Ovary (tissue), 9 donors: ENCODE measurements around the gene SLC38A9. TPM values are rescaled to one million over a fixed set of nuclear protein-coding genes. Genes with fewer than 3 reads are reported as not detected.
"Not testable (repeated sequence)": the region's sequence is repeated elsewhere in the genome, so short reads cannot be mapped to it uniquely, and the experiment has no call there.

ENCODE experiments used
- DNase-seq, 5 donors: peaks; one replicate each; pipeline ENCODE4 v3.0.0-alpha.2; 2019 to 2020
- H3K27ac ChIP-seq, 2 donors: fragments of 200-600 bp; one replicate each; pipeline versions ENCODE4 v1.5.1 to v1.8.0; 2019 to 2022
- H3K27me3 ChIP-seq: fragments of 200-600 bp; one replicate; pipeline ENCODE4 v1.8.0; 2022
- H3K36me3 ChIP-seq: fragments of 200-600 bp; sonication (generic); one replicate; pipeline ENCODE4 v1.5.1; 2019
- H3K4me1 ChIP-seq: one replicate; pipeline ENCODE4 v1.8.1; 2013; ENCODE audit warnings: mild to moderate bottlenecking, moderate library complexity; ENCODE audit not compliant: insufficient read depth
- H3K4me3 ChIP-seq: fragments of 200-600 bp; sonication (generic); one replicate; pipeline ENCODE4 v1.5.1; 2017
- H3K9me3 ChIP-seq, 2 donors: fragments of 200-600 bp in 1 of 2; sonication (generic) in 1 of 2; one replicate each; pipeline versions ENCODE4 v1.5.1 to v1.8.1; 2013 to 2019; ENCODE audit warnings: mild to moderate bottlenecking in 1 of 2, moderate library complexity in 1 of 2
- EP300 ChIP-seq: sonication (generic); formaldehyde crosslinking; IDR thresholded peaks from one replicate; pipeline ENCODE4 v1.6.1; 2017; ENCODE audit warnings: antibody characterized with exemption
- POLR2A ChIP-seq: fragments of 450-650 bp; IDR thresholded peaks from one replicate; pipeline ENCODE4 v1.6.1; 2017; ENCODE audit warnings: antibody characterized with exemption, mild to moderate bottlenecking, moderate library complexity
- WGBS, 3 donors: extraction: QIAGEN DNeasy Blood & Tissue Kit in 1 of 3; methylation state at CpG; one replicate each; pipeline versions ENCODE4 v1.1.5 to v1.1.7; 2013 to 2017; 5-methylcytosine and 5-hydroxymethylcytosine counted together
- intact Hi-C, 4 donors: fragments of 100-400 bp; cut with DNase I; formaldehyde crosslinking; loops; one replicate each; pipeline versions ENCODE4 v1.11.0 to v1.15.1; 2022 to 2023
- polyA plus RNA-seq, 2 donors: library from polyadenylated mRNA; stranded (reverse); fragments of 200-250 nt in 1 of 2; fragments of 350-450 nt in 1 of 2; fragmentation: Illumina TruSeq in 1 of 2; extraction: RNeasy Lipid Tissue Mini Kit (QIAGEN cat#74804) in 1 of 2; gene quantifications; one replicate each; pipeline ENCODE4 v1.2.3, GENCODE V29; 2013 to 2014
- total RNA-seq, 7 donors: library from RNA; depleted of rRNA in 2 of 7; stranded (reverse); fragments of >200 nt in 2 of 7; fragmentation: NEBNext Ultra II Directional in 3 of 7; extraction: Animal tissue kit (Norgen Biotek cat#: 25700) in 3 of 7; gene quantifications; one replicate each; pipeline versions ENCODE4 v1.1.0 to v1.2.4, GENCODE V29; 2016 to 2023
- TF ChIP-seq, protein P1 (sequence below), 3 donors: fragments of 450-650 bp in 2 of 3; fragments of 200-600 bp in 1 of 3; IDR thresholded peaks; one replicate each; pipeline versions ENCODE4 v1.5.1 to v1.8.0; 2016 to 2022; ENCODE audit warnings: antibody characterized with exemption in 3 of 3, mild to moderate bottlenecking in 1 of 3
- donor health status: DM: no; HTN: no; CAD: no; lungs with moderate emphysema.
- donor health status: DM: no; HTN: no; CAD: no.
- donor health status: Bipolar disorder and iron deficiency.
- donor health status: DM: yes; HTN: yes; CAD: no.
- donor health status: DM: no; HTN: no; CAD: no.
- donor health status: DM: yes; HTN: yes; CAD: no.

Gene SLC38A9
- total and polyA plus RNA-seq, 9 donors, result 7.9 to 29.6 (median 16.2) TPM

- Histone ChIP-seq H3K4me3 (no peak overlapping the region), H3K4me1 (no peaks in the 10 kb centered on the region), H3K27me3 (no peaks in the 10 kb centered on the region), H3K9me3 (no peaks in the 10 kb centered on the region), H3K27ac (no peak overlapping the region), H3K36me3 (no peaks in the 10 kb centered on the region)
- WGBS, 3 donors, result 27 to 43% (median 29%) methylated on average over 3 of the region's 3 CpGs
- intact Hi-C loops, result no loop called here
- DNase-seq, result no peak
- TF ChIP-seq, protein P1, sequence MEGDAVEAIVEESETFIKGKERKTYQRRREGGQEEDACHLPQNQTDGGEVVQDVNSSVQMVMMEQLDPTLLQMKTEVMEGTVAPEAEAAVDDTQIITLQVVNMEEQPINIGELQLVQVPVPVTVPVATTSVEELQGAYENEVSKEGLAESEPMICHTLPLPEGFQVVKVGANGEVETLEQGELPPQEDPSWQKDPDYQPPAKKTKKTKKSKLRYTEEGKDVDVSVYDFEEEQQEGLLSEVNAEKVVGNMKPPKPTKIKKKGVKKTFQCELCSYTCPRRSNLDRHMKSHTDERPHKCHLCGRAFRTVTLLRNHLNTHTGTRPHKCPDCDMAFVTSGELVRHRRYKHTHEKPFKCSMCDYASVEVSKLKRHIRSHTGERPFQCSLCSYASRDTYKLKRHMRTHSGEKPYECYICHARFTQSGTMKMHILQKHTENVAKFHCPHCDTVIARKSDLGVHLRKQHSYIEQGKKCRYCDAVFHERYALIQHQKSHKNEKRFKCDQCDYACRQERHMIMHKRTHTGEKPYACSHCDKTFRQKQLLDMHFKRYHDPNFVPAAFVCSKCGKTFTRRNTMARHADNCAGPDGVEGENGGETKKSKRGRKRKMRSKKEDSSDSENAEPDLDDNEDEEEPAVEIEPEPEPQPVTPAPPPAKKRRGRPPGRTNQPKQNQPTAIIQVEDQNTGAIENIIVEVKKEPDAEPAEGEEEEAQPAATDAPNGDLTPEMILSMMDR (IDR thresholded peaks at IDR 0.05), result no peak
- TF ChIP-seq POLR2A (no peak), EP300 (no peak)
Measured at GRCh38 chr5:55731848-55732247, 19.7 kb upstream of the SLC38A9 start.

GRCh38 chr5:55724281-55724680, 12.2 kb upstream of the SLC38A9 start:
- no peak for DNase-seq
- no peaks in the 10 kb centered on the region for H3K9me3 ChIP-seq
- intact Hi-C loops, result no loop called here
- 84 to 89% (median 88%) methylated on average over 4 of the region's 4 CpGs for WGBS, 3 donors
- TF ChIP-seq EP300, result no peak
- no peaks in the 10 kb centered on the region for H3K36me3 ChIP-seq
- no peaks in the 10 kb centered on the region for H3K27me3 ChIP-seq
- H3K4me1 ChIP-seq, result no peaks in the 10 kb centered on the region
- no peak overlapping the region for H3K27ac ChIP-seq
- no peak overlapping the region for H3K4me3 ChIP-seq

GRCh38 chr5:55720188-55720703, 8.1 kb upstream of the SLC38A9 start:
- Histone ChIP-seq H3K9me3 (peaks cover 0 to 3% of the 10 kb centered on the region in 2 donors), H3K4me3 (no peak overlapping the region), H3K4me1 (no peaks in the 10 kb centered on the region), H3K27me3 (no peaks in the 10 kb centered on the region), H3K27ac (no peak overlapping the region), H3K36me3 (no peaks in the 10 kb centered on the region)
- intact Hi-C loops, result no loop called here
- 72 to 90% (median 86%) methylated on average over 3 of the region's 3 CpGs for WGBS, 3 donors
- TF ChIP-seq, protein P1 (IDR thresholded peaks at IDR 0.05), result no peak
- no peak for DNase-seq

- intact Hi-C loops, DNase-seq, H3K4me3 ChIP-seq, H3K9me3 ChIP-seq, H3K4me1 ChIP-seq, H3K27me3 ChIP-seq, H3K36me3 ChIP-seq, H3K27ac ChIP-seq: not testable (repeated sequence)
- WGBS, 3 donors, result 98 to 100% (median 100%) methylated on average over 2 of the region's 2 CpGs
Measured at GRCh38 chr5:55719026-55719425, 6.9 kb upstream of the SLC38A9 start.

GRCh38 chr5:55715519-55716078, 3.5 kb upstream of the SLC38A9 start:
- TF ChIP-seq, protein P1 (IDR thresholded peaks at IDR 0.05), result no peak
- no peak for TF ChIP-seq EP300
- TF ChIP-seq POLR2A, result no peak
- intact Hi-C loops, result no loop called here
- Histone ChIP-seq H3K27ac (no peak overlapping the region), H3K9me3 (peaks cover 0 to 3% of the 10 kb centered on the region in 2 donors), H3K27me3 (no peaks in the 10 kb centered on the region), H3K36me3 (no peaks in the 10 kb centered on the region), H3K4me3 (no peak overlapping the region), H3K4me1 (peaks cover 7% of the 10 kb centered on the region)
- WGBS, 3 donors, result 93 to 95% (median 94%) methylated on average over 6 of the region's 6 CpGs
- no peak for DNase-seq
